Mesothelial cell of epicardium (in vitro differentiated cells): Measurements from ENCODE around the gene KCNN1. TPM values are rescaled to one million over a fixed set of nuclear protein-coding genes. Genes with fewer than 3 reads are reported as not detected.

Experiments
- DNase-seq, 2 experiments: peaks; one replicate each; pipeline ENCODE4 v3.0.0; 2021; ENCODE audit warnings: low spot score in 2 of 2; ENCODE audit not compliant: unreplicated experiment in 2 of 2
- H3K27ac Mint-ChIP-seq: 2 replicates; pipeline ENCODE4 v1.8.0; 2021; ENCODE audit warnings: mixed read lengths
- H3K27me3 Mint-ChIP-seq: 2 replicates; pipeline ENCODE4 v1.8.0; 2021; ENCODE audit warnings: low read depth, mixed read lengths
- H3K36me3 Mint-ChIP-seq: 2 replicates; pipeline ENCODE4 v1.8.0; 2021; ENCODE audit warnings: mixed read lengths
- H3K4me1 Mint-ChIP-seq: 2 replicates; pipeline ENCODE4 v1.8.0; 2021; ENCODE audit warnings: mixed read lengths
- H3K4me3 Mint-ChIP-seq: 2 replicates; pipeline ENCODE4 v1.8.0; 2021; ENCODE audit warnings: mild to moderate bottlenecking, moderate library complexity, mixed read lengths
- H3K9me3 Mint-ChIP-seq: 2 replicates; pipeline ENCODE4 v1.8.0; 2021; ENCODE audit warnings: mixed read lengths
- CTCF ChIP-seq: fragments of 200-600 bp; sonication (generic); IDR thresholded peaks from one replicate; pipeline ENCODE4 v1.5.0; 2021; ENCODE audit warnings: antibody characterized with exemption; ENCODE audit not compliant: unreplicated experiment
- total RNA-seq: library from RNA; stranded (reverse); gene quantifications from 3 replicates; pipeline ENCODE4 v1.2.1, GENCODE V29; 2021

The KCNN1 gene
- total RNA-seq, 1 donor from 2014 or later, result 20.3 TPM

DNA sequence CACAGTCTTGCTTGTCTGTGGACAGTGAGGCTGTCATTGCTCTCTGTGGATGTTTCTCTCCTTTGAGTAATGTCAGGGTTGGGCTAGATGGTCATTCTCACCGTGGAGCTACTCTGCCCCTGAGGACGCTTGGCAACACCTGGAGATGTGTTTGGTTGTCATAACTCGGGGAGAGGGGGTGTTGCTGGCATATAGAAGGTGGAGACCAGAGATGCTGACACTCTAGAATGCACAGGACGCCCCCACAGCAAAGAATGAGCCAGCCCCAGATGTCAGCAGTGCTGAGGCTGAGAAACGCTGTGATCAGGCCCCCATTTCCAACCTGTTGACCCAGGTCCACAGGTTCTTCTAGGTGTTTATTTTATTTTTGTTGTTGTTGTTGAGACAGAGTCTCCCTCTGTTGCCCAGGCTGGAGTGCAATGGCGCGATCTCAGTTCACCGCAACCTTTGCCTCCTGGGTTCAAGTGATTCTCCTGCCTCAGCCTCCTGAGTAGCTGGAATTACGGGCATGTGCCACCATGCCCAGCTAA, 29.5 kb upstream of the KCNN1 start:
- Mint-ChIP-seq H3K27ac (no peak overlapping the region), H3K36me3 (peaks cover 2% of the 10 kb centered on the region), H3K4me3 (no peak overlapping the region), H3K4me1 (peaks cover 7% of the 10 kb centered on the region), H3K9me3 (no peaks in the 10 kb centered on the region), H3K27me3 (no peaks in the 10 kb centered on the region)
- DNase-seq, result no peak
- no peak for TF ChIP-seq CTCF

GRCh38 chr19:17938092-17938845, 28.6 kb upstream of the KCNN1 start:
- no peaks in the 10 kb centered on the region for H3K9me3 Mint-ChIP-seq
- peak; percentile 86 for TF ChIP-seq CTCF
- H3K27me3 Mint-ChIP-seq, result no peaks in the 10 kb centered on the region
- H3K36me3 Mint-ChIP-seq, result peaks cover 2% of the 10 kb centered on the region
- no peak overlapping the region for H3K4me3 Mint-ChIP-seq
- no peak overlapping the region for H3K27ac Mint-ChIP-seq
- peak; percentile 50 to 84 for DNase-seq
- H3K4me1 Mint-ChIP-seq, result peaks cover 6% of the 10 kb centered on the region

DNA sequence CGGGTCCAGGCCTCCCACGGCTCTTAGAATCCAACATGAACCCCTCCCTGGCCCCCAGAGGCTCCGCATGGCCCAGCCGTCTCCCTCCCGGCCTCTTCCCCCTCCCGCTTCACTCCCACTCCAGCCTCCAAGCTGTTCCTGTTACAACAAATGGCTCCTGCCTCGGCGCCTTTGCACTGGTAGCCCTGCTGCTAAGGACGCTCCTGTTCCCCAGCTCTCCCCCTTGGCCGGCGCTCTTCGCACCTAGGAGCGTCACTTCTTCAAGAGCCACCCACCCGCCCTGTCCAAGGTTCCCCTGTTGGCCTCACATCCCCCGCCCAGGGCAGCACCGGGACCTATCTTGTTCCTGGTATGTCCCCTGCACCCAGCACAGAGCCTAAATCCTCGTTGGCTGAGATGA, 24.7 kb upstream of the KCNN1 start:
- TF ChIP-seq CTCF, result no peak
- Mint-ChIP-seq H3K27ac (no peak overlapping the region), H3K9me3 (no peaks in the 10 kb centered on the region), H3K36me3 (no peaks in the 10 kb centered on the region), H3K27me3 (no peaks in the 10 kb centered on the region), H3K4me1 (peaks cover 3% of the 10 kb centered on the region), H3K4me3 (no peak overlapping the region)
- DNase-seq, result no peak

GRCh38 chr19:17942582-17943273, 24.2 kb upstream of the KCNN1 start:
- peaks cover 6% of the 10 kb centered on the region for H3K4me1 Mint-ChIP-seq
- H3K36me3 Mint-ChIP-seq, result no peaks in the 10 kb centered on the region
- no peak overlapping the region for H3K4me3 Mint-ChIP-seq
- H3K27ac Mint-ChIP-seq, result no peak overlapping the region
- no peaks in the 10 kb centered on the region for H3K27me3 Mint-ChIP-seq
- TF ChIP-seq CTCF, result no peak
- DNase-seq, result no peak
- no peaks in the 10 kb centered on the region for H3K9me3 Mint-ChIP-seq

GRCh38 chr19:17943274-17944221, 23.4 kb upstream of the KCNN1 start:
- H3K4me1 Mint-ChIP-seq, result peaks cover 6% of the 10 kb centered on the region
- no peak overlapping the region for H3K27ac Mint-ChIP-seq
- H3K4me3 Mint-ChIP-seq, result no peak overlapping the region

More at GRCh38 chr19:17943274-17944221, 23.4 kb upstream of the KCNN1 start:
- Mint-ChIP-seq H3K9me3 (no peaks in the 10 kb centered on the region), H3K27me3 (no peaks in the 10 kb centered on the region), H3K36me3 (no peaks in the 10 kb centered on the region)
- no peak for DNase-seq
- no peak for TF ChIP-seq CTCF
